GM12878 (cell line): ENCODE results near the gene B3GNT3. TPM values are rescaled to one million over a fixed set of nuclear protein-coding genes. Genes with fewer than 3 reads are reported as not detected.

ENCODE experiments used
- ATF7 ChIP-seq: fragments of 450-650 bp; IDR thresholded peaks from 2 replicates; pipeline ENCODE4 v1.6.1; 2016; ENCODE audit warnings: low read depth, mild to moderate bottlenecking
- BHLHE40 ChIP-seq, 2 experiments: fragments of 450-650 bp in 1 of 2; IDR thresholded peaks; 2 replicates each; pipeline ENCODE4 v1.6.1; 2011 to 2017; ENCODE audit warnings: low read depth in 2 of 2, borderline replicate concordance in 1 of 2, improper control_type of control experiment in 1 of 2, low read length in 1 of 2, mild to moderate bottlenecking in 1 of 2
- CEBPZ ChIP-seq: fragments of 150-350 bp; IDR thresholded peaks from 2 replicates; pipeline ENCODE4 v1.6.1; 2016; ENCODE audit warnings: low read depth, low read length
- CHD1 ChIP-seq: IDR thresholded peaks from 2 replicates; pipeline ENCODE4 v1.6.1; 2012; ENCODE audit warnings: low read depth, low read length, improper control_type of control experiment
- CTCF ChIP-seq, 3 experiments: IDR thresholded peaks in 2 of 3; conservative IDR thresholded peaks in 1 of 3; 2 replicates each; pipeline ENCODE4 v1.5.1; 2011; ENCODE audit warnings: low read depth in 3 of 3, low read length in 3 of 3, mild to moderate bottlenecking in 3 of 3, control low read depth in 2 of 3, moderate library complexity in 2 of 3, inconsistent platforms in 1 of 3, mixed read lengths in 1 of 3; ENCODE audit not compliant: control insufficient read depth in 2 of 3, insufficient read depth in 1 of 3; ENCODE audit errors: extremely low read depth in 1 of 3
- EGR1 ChIP-seq, 2 experiments: IDR thresholded peaks; 1 replicate in 1 of 2; 2 replicates in 1 of 2; pipeline ENCODE4 v1.6.1; 2011 to 2012; ENCODE audit warnings: low read depth in 2 of 2, low read length in 2 of 2, borderline replicate concordance in 1 of 2, mild to moderate bottlenecking in 1 of 2, moderate library complexity in 1 of 2
- EZH2 ChIP-seq: IDR thresholded peaks from 2 replicates; pipeline ENCODE4 v1.6.1; 2012; ENCODE audit warnings: low read depth, mild to moderate bottlenecking, control low read depth, inconsistent platforms, low read length, borderline replicate concordance; ENCODE audit not compliant: control insufficient read depth
- HCFC1 ChIP-seq: fragments of 150-350 bp; IDR thresholded peaks from 2 replicates; pipeline ENCODE4 v1.6.1; 2014; ENCODE audit warnings: low read length
- MYB ChIP-seq: fragments of 150-350 bp; IDR thresholded peaks from 2 replicates; pipeline ENCODE4 v1.6.1; 2014; ENCODE audit warnings: mild to moderate bottlenecking, low read depth, low read length, borderline replicate concordance
- PML ChIP-seq: IDR thresholded peaks from 2 replicates; pipeline ENCODE4 v1.6.1; 2012; ENCODE audit warnings: low read length, inconsistent platforms
- POU2F2 ChIP-seq: IDR thresholded peaks from 3 replicates; pipeline ENCODE4 v1.6.1; 2011; ENCODE audit warnings: low read depth, mild to moderate bottlenecking, low read length, borderline replicate concordance
- RB1 ChIP-seq: fragments of 450-650 bp; formaldehyde crosslinking; IDR thresholded peaks from 2 replicates; pipeline ENCODE4 v1.6.1; 2017; ENCODE audit warnings: mild to moderate bottlenecking, borderline replicate concordance
- REST ChIP-seq: IDR thresholded peaks from 2 replicates; pipeline ENCODE4 v1.6.1; 2012; ENCODE audit warnings: mild to moderate bottlenecking, low read depth, low read length
- STAT3 ChIP-seq: IDR thresholded peaks from 2 replicates; pipeline ENCODE4 v1.6.1; 2011; ENCODE audit warnings: low read depth, low read length, improper control_type of control experiment
- TARDBP ChIP-seq: IDR thresholded peaks from 2 replicates; pipeline ENCODE4 v1.6.1; 2016; ENCODE audit warnings: borderline replicate concordance
- TCF12 ChIP-seq: IDR thresholded peaks from 2 replicates; pipeline ENCODE4 v1.6.1; 2011; ENCODE audit warnings: low read depth, mild to moderate bottlenecking, low read length
- TCF3 ChIP-seq: IDR thresholded peaks from 2 replicates; pipeline ENCODE4 v1.6.1; 2012; ENCODE audit warnings: low read depth, mild to moderate bottlenecking, low read length, borderline replicate concordance; ENCODE audit not compliant: insufficient read depth
- YY1 ChIP-seq: IDR thresholded peaks from 2 replicates; pipeline ENCODE4 v1.6.1; 2011; ENCODE audit warnings: low read depth, mild to moderate bottlenecking, low read length
- ZBED1 ChIP-seq: IDR thresholded peaks from 2 replicates; pipeline ENCODE4 v1.6.1; 2016; ENCODE audit warnings: borderline replicate concordance
- ZNF274 ChIP-seq: IDR thresholded peaks from one replicate; pipeline ENCODE4 v1.8.0; 2011; ENCODE audit not compliant: insufficient read length, insufficient read depth
- ZNF622 ChIP-seq: fragments of 450-650 bp; IDR thresholded peaks from 2 replicates; pipeline ENCODE4 v1.6.1; 2017; ENCODE audit warnings: mild to moderate bottlenecking, inconsistent platforms
- polyA plus RNA-seq, 11 experiments: library from polyadenylated mRNA; depleted of rRNA in 4 of 11; unstranded in 6 of 11; stranded (reverse) in 5 of 11; fragments of >200 nt; fragmentation: Nextera tagmentation in 4 of 11; fragmentation: Illumina TruSeq in 1 of 11; extraction: Ambion mirVana in 4 of 11; extraction: Trizol in 1 of 11; gene quantifications; 1 replicate in 1 of 11; 2 replicates in 10 of 11; pipeline versions ENCODE4 v1.2.1 to v1.2.3, GENCODE V29; 2011 to 2016; ENCODE audit warnings: inconsistent platforms in 2 of 11, missing spikeins in 2 of 11, low read depth in 1 of 11
- total RNA-seq, 4 experiments: library from RNA; depleted of rRNA in 3 of 4; stranded (reverse); fragments of >200 nt in 3 of 4; fragmentation: Illumina TruSeq in 1 of 4; extraction: Trizol in 1 of 4; gene quantifications; 2 replicates each; pipeline versions ENCODE4 v1.2.1 to v1.2.3, GENCODE V29; 2013 to 2021

B3GNT3 gene
- total and polyA plus RNA-seq, 10 of the 15 experiments (the other 5 are each of a cell fraction or from before 2014, with no cell fraction given) = not detected

GRCh38 chr19:17847538-17848366 is 52.8 kb downstream of the B3GNT3 start, which contains the start of gene JAK3 (continued):
- TF ChIP-seq BHLHE40 (IDR thresholded peaks at IDR 0.05; ENCODE audit: borderline replicate concordance in 1 of 2, low read depth in 2 of 2, low read length in 1 of 2) (peak; percentile 39 to 51; a peak in 2 of 4 replicates), CTCF (IDR thresholded peaks at IDR 0.05 in 2 of 3, conservative IDR thresholded peaks at IDR 0.05 in 1 of 3; ENCODE audit: control insufficient read depth in 2 of 3, extremely low read depth in 1 of 3, insufficient read depth in 1 of 3, low read depth in 3 of 3, low read length in 3 of 3) (no peak), CHD1 (0 out of 2 replicates have a peak, but pooled peaks have one; percentile 66), ZBED1 (peak; percentile 27; the same call in 1 of the 2 replicates), ZNF274 (no peak), EZH2 (no peak), EGR1 (IDR thresholded peaks at IDR 0.05; ENCODE audit: borderline replicate concordance in 1 of 2, low read depth in 2 of 2, low read length in 2 of 2) (peak in 1 of 2 experiments; percentile 70; a peak in 1 of 3 replicates), PML (no peak), REST (no peak), STAT3 (peak; percentile 100), HCFC1 (0 out of 2 replicates have a peak, but pooled peaks have one; percentile 31), POU2F2 (peak; percentile 70; the same call in 2 of the 3 replicates), CEBPZ (no peak), TCF12 (0 out of 2 replicates have a peak, but pooled peaks have one; percentile 20), ATF7 (no peak), TARDBP (no peak), RB1 (peak; percentile 27; the same call in 1 of the 2 replicates), YY1 (peak; percentile 51; the same call in 1 of the 2 replicates), ZNF622 (no peak), TCF3 (0 out of 2 replicates have a peak, but pooled peaks have one; percentile 21), MYB (no peak)
